ENCODE measurements around the gene SYNE2. TPM values are rescaled to one million over a fixed set of nuclear protein-coding genes. Genes with fewer than 3 reads are reported as not detected.
A peak's percentile ranks its signal among the peaks of the same experiment; 100 is the strongest.

Gene SYNE2
- total and polyA plus RNA-seq, 10 of the 15 experiments (the other 5 are each of a cell fraction or from before 2014, with no cell fraction given) = 2.1 to 52.7 (median 38.1) TPM

DNA sequence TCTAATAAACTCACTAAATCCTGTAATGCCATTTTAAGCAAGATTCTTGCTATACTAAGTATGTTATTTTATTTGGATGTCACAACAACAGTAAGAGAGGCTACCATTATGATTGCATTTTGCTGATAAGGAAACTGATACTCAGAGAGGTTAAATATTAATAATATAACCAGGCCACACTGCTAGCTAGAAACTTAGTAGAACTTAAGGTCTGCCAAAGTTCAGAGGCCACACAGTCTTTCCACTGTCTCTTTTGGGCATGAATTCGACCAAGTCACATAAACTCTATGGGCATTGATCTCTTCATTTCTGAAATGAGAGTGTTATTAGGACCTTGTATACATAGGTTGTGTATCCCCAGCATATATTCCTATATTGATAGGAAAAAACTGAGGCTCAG is 147.9 kb downstream of the SYNE2 start:
- DNase-seq (ENCODE audit: low read depth, low spot score) (no peak), FAIRE-seq (peak; percentile 84), ATAC-seq (peak; percentile 79)
- TF ChIP-seq, protein P1, sequence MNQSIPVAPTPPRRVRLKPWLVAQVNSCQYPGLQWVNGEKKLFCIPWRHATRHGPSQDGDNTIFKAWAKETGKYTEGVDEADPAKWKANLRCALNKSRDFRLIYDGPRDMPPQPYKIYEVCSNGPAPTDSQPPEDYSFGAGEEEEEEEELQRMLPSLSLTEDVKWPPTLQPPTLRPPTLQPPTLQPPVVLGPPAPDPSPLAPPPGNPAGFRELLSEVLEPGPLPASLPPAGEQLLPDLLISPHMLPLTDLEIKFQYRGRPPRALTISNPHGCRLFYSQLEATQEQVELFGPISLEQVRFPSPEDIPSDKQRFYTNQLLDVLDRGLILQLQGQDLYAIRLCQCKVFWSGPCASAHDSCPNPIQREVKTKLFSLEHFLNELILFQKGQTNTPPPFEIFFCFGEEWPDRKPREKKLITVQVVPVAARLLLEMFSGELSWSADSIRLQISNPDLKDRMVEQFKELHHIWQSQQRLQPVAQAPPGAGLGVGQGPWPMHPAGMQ (IDR thresholded peaks at IDR 0.05; ENCODE audit: borderline replicate concordance) = no peak
- no peak overlapping the region for H2AFZ ChIP-seq (ENCODE audit: control insufficient read depth, low read depth, low read length)
- no peak overlapping the region for H3K9ac ChIP-seq (ENCODE audit: control insufficient read depth, insufficient read depth, low read length)
- H3K27me3 ChIP-seq (replicated peaks in 1 of 2; ENCODE audit: control insufficient read depth in 2 of 2, insufficient read depth in 2 of 2, low read length in 1 of 2) = no peaks in the 10 kb centered on the region
- no peak overlapping the region for H3K4me2 ChIP-seq (ENCODE audit: control insufficient read depth, insufficient read depth)
- H3K4me1 ChIP-seq (ENCODE audit: control insufficient read depth, insufficient read depth, low read length) = no peaks in the 10 kb centered on the region; the same call in 1 of the 2 replicates
- ChIA-PET POLR2A (no interaction called here), SMC1A (ENCODE audit: uncharacterized antibody, unreplicated experiment) (interaction anchor here (0.9 to 1.4 kb wide), 2 partner anchors 10 to 91 kb away, joined by 3 to 5 read pairs; no protein-coding TSS in a partner anchor), CTCF (interaction anchor here (0.7 to 1.1 kb wide), 3 partner anchors 9 to 202 kb away, joined by 3 to 4 read pairs (median 3); no protein-coding TSS in a partner anchor), RAD21 (ENCODE audit: unreplicated experiment) (interaction anchor here (0.9 kb wide), 1 partner anchor 10 kb away, joined by 3 read pairs; no protein-coding TSS in a partner anchor)
- no peaks in the 10 kb centered on the region for H3K79me2 ChIP-seq (ENCODE audit: control insufficient read depth, insufficient read depth, low read length)
- H3K36me3 ChIP-seq (ENCODE audit: control insufficient read depth in 2 of 2, insufficient read depth in 2 of 2, low read length in 1 of 2) = peaks cover 0 to 32% of the 10 kb centered on the region in 2 experiments; a peak in 3 of 4 replicates
- intact Hi-C loops (cut with micrococcal nuclease; ENCODE audit: unreplicated experiment) (no loop called here), in situ Hi-C loops (cut with MboI) (no loop called here)
- 81% methylated on average over 1 of the region's 1 CpG for whole genome bisulfite sequencing (ENCODE audit: insufficient coverage, insufficient replicate concordance, low lambda C conversion rate, missing lambda C conversion rate)
- no peaks in the 10 kb centered on the region for H3K9me3 ChIP-seq (replicated peaks; ENCODE audit: control insufficient read depth, insufficient read depth, low read length)
- H4K20me1 ChIP-seq (ENCODE audit: control insufficient read depth, insufficient read depth) = no peaks in the 10 kb centered on the region
- no peak overlapping the region for H3K27ac ChIP-seq (ENCODE audit: control insufficient read depth, insufficient read depth)
- BruUV-seq (replicated peaks) = no TSS peak
- H3K4me3 ChIP-seq = no peak overlapping the region

DNA sequence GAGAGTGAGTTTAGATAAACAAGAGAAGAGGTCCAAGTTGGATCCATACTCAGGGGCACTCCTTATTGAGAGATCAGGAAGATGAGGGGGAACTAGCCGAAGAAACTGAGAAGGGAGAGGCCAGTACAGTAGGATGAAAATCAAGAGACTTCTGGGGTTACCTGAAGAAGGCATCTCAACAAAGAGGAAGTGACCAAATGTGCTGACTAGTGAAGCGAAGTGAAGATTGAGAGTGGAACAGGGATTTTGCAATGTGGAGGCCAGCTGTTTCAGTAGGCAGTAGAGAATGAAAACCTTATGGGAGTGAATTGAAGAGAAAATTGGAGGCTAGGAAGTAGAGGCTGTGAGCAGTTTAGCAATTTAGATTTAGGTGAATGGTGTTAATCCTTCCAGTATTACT is 153.0 kb downstream of the SYNE2 start:
- FAIRE-seq (peak; percentile 59), ATAC-seq (peak; percentile 63), DNase-seq (ENCODE audit: low read depth, low spot score) (no peak)
- ChIA-PET SMC1A (ENCODE audit: uncharacterized antibody, unreplicated experiment) (no interaction called here), RAD21 (ENCODE audit: unreplicated experiment) (no interaction called here), CTCF (interaction anchor here (1.0 to 1.3 kb wide), 2 partner anchors 22 to 301 kb away, joined by 3 read pairs; no protein-coding TSS in a partner anchor), POLR2A (no interaction called here)
- TF ChIP-seq SRF (IDR thresholded peaks at IDR 0.05; ENCODE audit: low read depth in 2 of 2, low read length in 2 of 2) = peak; percentile 75 to 88
- TF ChIP-seq FOS (IDR thresholded peaks at IDR 0.05; ENCODE audit: borderline replicate concordance, extremely low read depth, insufficient read length) = no peak
- peak; percentile 80 for TF ChIP-seq SPI1 (IDR thresholded peaks at IDR 0.05; ENCODE audit: borderline replicate concordance, insufficient read depth, low read depth, low read length)
- WGBS (ENCODE audit: insufficient coverage, insufficient replicate concordance, low lambda C conversion rate, missing lambda C conversion rate) = 91% methylated on average over 2 of the region's 2 CpGs
- Histone ChIP-seq H4K20me1 (ENCODE audit: control insufficient read depth, insufficient read depth) (no peaks in the 10 kb centered on the region), H3K4me3 (no peak overlapping the region), H3K9me3 (replicated peaks; ENCODE audit: control insufficient read depth, insufficient read depth, low read length) (no peaks in the 10 kb centered on the region), H3K27ac (ENCODE audit: control insufficient read depth, insufficient read depth) (no peak overlapping the region), H2AFZ (ENCODE audit: control insufficient read depth, low read depth, low read length) (no peak overlapping the region), H3K36me3 (ENCODE audit: control insufficient read depth in 2 of 2, insufficient read depth in 2 of 2, low read length in 1 of 2) (peaks cover 0 to 12% of the 10 kb centered on the region in 2 experiments), H3K79me2 (ENCODE audit: control insufficient read depth, insufficient read depth, low read length) (no peaks in the 10 kb centered on the region), H3K9ac (ENCODE audit: control insufficient read depth, insufficient read depth, low read length) (no peak overlapping the region), H3K27me3 (replicated peaks in 1 of 2; ENCODE audit: control insufficient read depth in 2 of 2, insufficient read depth in 2 of 2, low read length in 1 of 2) (no peaks in the 10 kb centered on the region), H3K4me1 (ENCODE audit: control insufficient read depth, insufficient read depth, low read length) (no peaks in the 10 kb centered on the region; the same call in 1 of the 2 replicates), H3K4me2 (ENCODE audit: control insufficient read depth, insufficient read depth) (no peak overlapping the region)
- intact Hi-C loops (cut with micrococcal nuclease; ENCODE audit: unreplicated experiment) (no loop called here), in situ Hi-C loops (cut with MboI) (no loop called here)
- BruUV-seq (replicated peaks) = no TSS peak
